ENCODE measurements around the gene CNTRL.

The CNTRL gene

GRCh38 chr9:121133104-121133816 lies 58.5 kb downstream of the CNTRL start:
- TF ChIP-seq CTCF (IDR thresholded peaks at IDR 0.05): no peak
- Histone ChIP-seq H3K27ac (no peak overlapping the region), H3K4me3 (no peak overlapping the region)
- DNase-seq (ENCODE audit: low spot score): no peak

- DNase-seq (ENCODE audit: low spot score): no peak
- no peak for TF ChIP-seq CTCF (IDR thresholded peaks at IDR 0.05)
- H3K4me3 ChIP-seq: no peak overlapping the region
- H3K27ac ChIP-seq: no peak overlapping the region
These were observed 60.9 kb downstream of the CNTRL start for GRCh38 chr9:121135642-121136041.

- TF ChIP-seq CTCF (IDR thresholded peaks at IDR 0.05): no peak
These were observed 63.8 kb downstream of the CNTRL start for GRCh38 chr9:121138561-121138960.

DNA sequence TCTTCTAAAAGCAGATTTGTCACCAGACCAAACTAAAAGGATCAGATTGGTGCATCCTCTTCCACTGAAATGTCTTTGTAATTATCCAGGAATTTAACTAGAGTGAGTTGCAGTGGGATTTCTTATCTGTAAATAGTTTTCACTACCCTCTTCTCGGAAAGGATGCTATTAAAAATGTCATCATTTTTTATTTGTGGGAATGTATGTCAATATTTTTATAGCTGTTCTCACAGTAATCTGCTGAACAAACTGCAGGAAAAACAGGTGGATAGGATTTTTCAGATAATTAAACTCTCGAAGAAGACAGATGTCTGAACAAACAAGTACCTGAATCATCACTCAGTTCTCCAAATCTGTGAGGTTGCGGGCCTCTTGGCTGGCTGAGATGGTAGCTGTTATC lies 64.2 kb downstream of the CNTRL start:
- no peak for DNase-seq (ENCODE audit: low spot score)
- no peak for TF ChIP-seq CTCF (IDR thresholded peaks at IDR 0.05)
- H3K4me3 ChIP-seq: no peak overlapping the region
- no peak overlapping the region for H3K27ac ChIP-seq

More at GRCh38 chr9:121138561-121138960, 63.8 kb downstream of the CNTRL start:
- DNase-seq (ENCODE audit: low spot score): no peak
- Histone ChIP-seq H3K27ac (no peak overlapping the region), H3K4me3 (no peak overlapping the region)

DNA sequence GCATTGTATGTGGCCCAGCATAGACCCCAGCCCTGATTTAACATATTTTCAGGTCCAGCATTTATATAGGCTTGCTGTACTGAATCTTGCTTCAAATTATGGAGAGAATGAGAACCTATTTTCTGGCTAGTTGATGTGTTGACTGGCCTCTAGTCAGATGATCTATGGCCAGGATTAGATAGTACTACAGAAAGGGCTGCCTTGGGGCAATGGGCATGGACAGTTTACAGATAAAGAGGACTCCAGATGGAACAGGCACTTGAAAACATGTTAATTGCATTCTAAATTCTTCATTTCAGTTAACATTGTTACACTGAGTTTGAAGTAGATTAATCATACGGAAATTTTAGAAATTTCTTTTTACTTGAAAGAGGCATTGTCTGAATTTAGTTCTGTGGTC lies 65.4 kb downstream of the CNTRL start:
- no peak for TF ChIP-seq CTCF (IDR thresholded peaks at IDR 0.05)
- Histone ChIP-seq H3K4me3 (no peak overlapping the region), H3K27ac (no peak overlapping the region)
- DNase-seq (ENCODE audit: low spot score): no peak

GRCh38 chr9:121141306-121141705 lies 66.6 kb downstream of the CNTRL start:
- no peak for TF ChIP-seq CTCF (IDR thresholded peaks at IDR 0.05)
- H3K27ac ChIP-seq: no peak overlapping the region
- no peak for DNase-seq (ENCODE audit: low spot score)
- no peak overlapping the region for H3K4me3 ChIP-seq

GRCh38 chr9:121141706-121142105 lies 67.0 kb downstream of the CNTRL start:
- H3K4me3 ChIP-seq: no peak overlapping the region
- no peak overlapping the region for H3K27ac ChIP-seq
- no peak for DNase-seq (ENCODE audit: low spot score)
- no peak for TF ChIP-seq CTCF (IDR thresholded peaks at IDR 0.05)
